Stimulated activated CD8-positive, alpha-beta memory T cell treated with anti-CD3 and anti-CD28 coated beads, Interleukin-15, amount 100 ng/mL, for 48 hours (primary cell): ENCODE results near the gene USP3.

ENCODE experiments used
- DNase-seq, 2 donors: peaks; one replicate each; pipeline ENCODE4 v3.0.0-alpha.2; 2020; ENCODE audit warnings: low read depth in 2 of 2

Gene USP3

GRCh38 chr15:63593705-63594671 lies 89.6 kb downstream of the USP3 start:
- DNase-seq = peak; percentile 51 to 70

DNA sequence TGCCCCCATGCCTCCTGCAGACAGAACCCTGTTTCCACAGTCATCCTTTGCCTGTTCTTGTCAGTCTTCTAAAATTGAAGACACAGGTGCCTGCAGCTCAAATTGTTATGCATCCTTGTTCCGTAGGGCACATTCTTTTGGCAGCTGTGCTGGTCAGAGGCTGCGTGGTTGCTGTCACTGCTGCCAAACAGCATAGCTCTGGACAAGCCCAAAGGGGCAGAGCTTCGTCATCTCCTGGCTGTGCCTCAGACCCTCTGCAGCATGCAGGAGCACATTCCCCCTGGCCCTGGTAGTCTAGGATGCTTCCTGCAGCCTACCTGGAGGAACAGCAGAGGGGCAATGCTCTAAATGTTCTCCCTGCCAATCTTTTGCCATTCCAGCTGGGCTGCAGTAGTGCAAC lies 90.7 kb downstream of the USP3 start:
- no peak for DNase-seq

GRCh38 chr15:63595688-63596087 lies 91.3 kb downstream of the USP3 start:
- no peak for DNase-seq

DNA sequence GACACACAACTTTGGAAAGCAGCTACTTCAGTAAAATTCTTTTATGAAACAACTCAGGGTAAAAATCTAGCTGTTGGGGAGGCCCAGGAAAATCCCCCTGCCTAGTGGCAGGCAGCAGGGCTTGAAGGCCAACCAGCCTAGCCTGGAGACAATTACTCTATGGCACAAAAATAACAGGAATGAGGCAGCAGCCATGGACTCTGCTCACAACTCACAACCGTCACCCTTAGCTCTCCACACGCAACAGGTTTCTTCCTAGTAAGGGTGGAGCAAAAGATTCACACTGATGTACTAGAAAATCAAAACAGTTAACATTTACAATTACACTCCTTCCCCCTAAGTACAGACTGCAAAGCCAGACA lies 92.3 kb downstream of the USP3 start:
- no peak for DNase-seq

DNA sequence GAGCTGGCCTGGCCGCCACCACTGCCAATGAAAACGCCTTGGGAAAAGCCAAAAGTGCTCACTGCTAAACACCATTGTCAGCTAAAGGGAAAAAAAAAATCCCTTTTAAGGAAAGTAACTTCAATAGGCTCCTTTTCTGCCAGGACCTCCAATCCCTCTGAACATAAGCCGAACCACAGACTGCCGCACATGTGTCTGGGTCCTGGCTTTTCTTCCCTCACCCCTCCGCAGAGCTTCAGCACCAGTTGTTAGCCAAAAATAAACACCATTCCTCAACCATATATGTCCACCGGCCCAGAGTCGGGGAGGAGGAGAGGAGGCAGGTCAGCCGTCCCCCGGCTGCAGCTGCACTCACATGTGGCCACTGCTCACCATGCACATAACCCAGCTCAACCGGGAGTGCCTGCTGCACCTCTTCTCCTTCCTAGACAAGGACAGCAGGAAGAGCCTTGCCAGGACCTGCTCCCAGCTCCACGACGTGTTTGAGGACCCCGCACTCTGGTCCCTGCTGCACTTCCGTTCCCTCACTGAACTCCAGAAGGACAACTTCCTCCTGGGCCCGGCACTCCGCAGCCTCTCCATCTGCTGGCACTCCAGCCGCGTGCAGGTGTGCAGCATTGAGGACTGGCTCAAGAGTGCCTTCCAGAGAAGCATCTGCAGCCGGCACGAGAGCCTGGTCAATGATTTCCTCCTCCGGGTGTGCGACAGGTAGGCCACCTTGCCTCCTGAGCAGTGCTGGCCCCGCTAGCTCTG lies 92.8 kb downstream of the USP3 start, which contains the start of gene FBXL22:
TSS of gene FBXL22 (plus strand) at position 350 of the 753 bp plus-strand sequence. CDS start at position 356, 6 bp downstream.
- DNase-seq = no peak

DNA sequence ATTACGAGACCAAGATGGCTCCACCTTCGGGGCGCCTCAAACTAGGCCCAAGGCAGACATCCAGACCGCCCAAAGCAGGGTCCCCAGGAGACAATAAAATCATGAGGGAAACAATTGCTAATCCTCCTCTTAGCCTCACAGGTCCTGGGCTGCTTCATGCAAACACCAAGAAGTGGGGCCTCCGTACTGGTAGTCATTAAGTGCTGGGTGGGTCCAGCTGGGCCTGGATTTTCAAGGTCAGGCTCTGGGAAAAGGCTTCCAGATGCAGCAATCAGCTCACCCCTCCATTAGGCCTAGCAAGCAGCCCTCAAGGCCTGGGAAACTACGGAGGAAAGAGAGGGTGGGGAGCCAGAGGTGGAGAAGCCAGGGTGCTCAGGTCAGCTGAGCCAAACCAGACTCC lies 93.4 kb downstream of the USP3 start:
- DNase-seq = no peak

DNA sequence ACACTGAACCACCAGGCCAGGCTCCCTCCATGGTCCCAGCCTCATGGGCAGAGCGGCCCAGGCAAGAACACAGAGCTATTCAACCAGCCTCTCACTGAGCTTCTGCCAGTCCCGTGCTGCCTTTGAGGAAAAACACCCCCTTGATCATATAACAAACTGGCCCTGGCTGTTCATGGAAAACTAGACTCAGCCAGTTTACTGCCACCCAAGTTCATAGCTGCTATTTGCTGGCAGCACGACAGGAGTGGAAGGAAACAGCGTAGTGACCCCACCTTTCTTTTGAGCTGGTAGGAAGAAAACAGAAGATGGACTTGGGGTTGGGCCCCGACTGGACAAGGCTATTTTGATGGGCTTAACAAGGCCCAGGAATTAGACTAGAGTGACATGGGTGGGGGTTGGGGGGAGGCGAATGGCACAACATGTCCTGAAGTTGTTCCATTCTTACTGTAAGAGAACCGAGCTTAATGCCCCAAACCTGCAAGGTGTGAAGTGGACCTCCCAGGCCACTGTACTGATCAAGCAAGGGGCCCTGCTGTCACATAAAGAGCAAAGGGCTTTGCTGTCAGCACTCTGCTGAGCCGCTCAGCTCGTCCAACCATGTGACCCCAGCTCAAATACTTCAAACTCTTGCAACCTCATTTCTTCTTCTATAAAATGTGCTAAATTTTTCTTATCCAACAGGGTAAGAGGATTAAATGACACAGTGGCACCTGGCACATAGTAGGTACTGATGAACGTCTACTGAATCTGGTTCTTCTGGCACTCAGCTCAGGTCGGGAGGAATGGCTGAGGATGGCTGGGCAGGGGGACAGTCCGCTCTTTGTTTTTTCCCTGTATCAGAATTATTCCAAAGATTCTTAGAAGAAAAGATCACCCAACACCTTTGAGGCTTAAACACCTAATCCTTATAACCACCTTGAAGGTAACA lies 94.3 kb downstream of the USP3 start:
- no peak for DNase-seq

- no peak for DNase-seq
These were observed 95.1 kb downstream of the USP3 start for GRCh38 chr15:63599401-63600000.

- no peak for DNase-seq
These were observed 95.7 kb downstream of the USP3 start for GRCh38 chr15:63600001-63600615.

GRCh38 chr15:63600616-63601025 lies 96.2 kb downstream of the USP3 start:
- peak; percentile 90 to 91 for DNase-seq

GRCh38 chr15:63601026-63601703 lies 96.8 kb downstream of the USP3 start:
- DNase-seq = peak in 1 of 2 donors; percentile 44

DNA sequence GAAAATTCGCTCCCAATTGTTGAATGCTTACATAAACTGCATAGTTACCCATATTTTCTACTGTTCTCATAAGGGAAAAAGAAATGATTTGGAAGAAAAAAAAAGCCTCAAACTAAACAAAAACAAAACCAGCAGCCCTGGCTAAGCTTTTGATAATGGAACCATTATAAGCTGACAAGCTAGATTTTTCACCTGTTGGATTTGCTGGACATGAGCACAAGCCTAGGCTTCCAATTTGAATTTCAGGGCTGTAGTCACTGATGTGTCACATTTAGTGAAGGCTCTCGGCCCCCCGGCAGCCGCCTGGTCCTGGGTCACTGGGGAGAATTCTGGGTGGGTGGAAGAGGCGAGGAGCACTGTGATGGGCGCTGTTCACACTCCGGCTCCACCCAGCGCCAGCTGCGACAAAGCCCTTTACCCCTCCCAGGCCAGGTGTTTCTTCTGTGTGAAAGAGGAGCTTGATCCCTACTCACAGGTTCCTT lies 97.4 kb downstream of the USP3 start:
- no peak for DNase-seq

DNA sequence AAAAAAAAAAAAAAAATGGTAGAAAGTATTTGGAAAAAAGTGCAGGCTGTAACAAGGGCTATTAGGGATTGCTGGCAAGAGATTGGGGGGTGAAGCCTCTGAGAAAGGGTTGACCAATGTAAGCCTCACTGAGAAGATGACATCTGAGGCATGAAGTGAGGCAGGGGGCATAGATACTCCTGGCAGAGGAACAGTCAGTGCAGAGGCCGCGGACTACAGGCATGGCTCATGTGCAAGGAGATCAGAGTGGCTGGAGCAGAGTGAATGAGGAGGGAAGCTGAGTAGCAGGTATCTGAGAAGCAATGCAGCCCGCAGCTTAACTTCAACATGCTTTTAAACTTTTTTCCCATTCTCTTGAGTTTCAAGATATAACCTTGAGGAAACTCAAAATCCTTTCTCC lies 98.2 kb downstream of the USP3 start:
- no peak for DNase-seq

DNA sequence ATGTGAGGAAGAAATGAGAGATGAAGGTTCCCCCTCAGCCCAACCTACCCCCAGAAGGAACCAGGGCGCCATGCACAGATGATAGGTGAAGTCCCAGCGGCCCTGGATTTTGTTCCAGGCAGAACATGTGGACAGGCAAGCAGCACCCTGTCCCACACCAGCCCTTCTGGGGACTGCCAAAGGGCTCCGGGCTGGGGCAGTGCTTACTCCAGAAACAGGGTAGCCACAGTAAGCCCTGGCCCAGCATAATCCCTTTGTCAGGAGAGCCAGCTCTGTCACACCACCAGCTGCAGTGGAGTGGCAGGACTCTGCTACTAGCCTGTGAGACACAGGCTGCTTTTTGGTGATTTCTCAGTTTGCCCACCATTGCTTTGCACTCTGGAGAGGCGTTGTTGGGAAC lies 99.1 kb downstream of the USP3 start:
- no peak for DNase-seq

- no peak for DNase-seq
These were observed 99.9 kb downstream of the USP3 start for GRCh38 chr15:63604281-63604680.

GRCh38 chr15:63605036-63605435 lies 100.6 kb downstream of the USP3 start:
- DNase-seq = no peak

DNA sequence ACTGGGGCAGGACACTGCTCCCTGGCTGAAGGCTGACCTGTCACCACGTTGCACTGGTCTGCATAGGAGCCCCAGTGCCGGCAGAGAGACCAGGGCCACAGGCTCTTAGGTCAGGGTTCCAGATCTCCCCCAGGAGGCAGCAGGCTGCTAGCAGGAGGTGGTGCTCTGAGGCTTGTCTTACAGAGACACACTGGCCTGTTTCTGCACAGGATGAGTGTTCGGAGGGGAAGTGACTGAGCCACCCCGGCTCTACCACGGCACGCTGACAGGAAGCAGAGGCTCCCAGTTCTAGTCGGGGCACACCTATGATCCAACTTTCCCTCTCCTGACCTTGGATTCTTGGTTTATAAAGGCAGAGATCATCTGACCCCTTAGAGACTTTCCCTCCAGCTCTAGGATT lies 101.4 kb downstream of the USP3 start:
- DNase-seq = peak; percentile 43 to 46

GRCh38 chr15:63606308-63606707 lies 101.9 kb downstream of the USP3 start:
- DNase-seq = no peak

- no peak for DNase-seq
These were observed 104.6 kb downstream of the USP3 start for GRCh38 chr15:63608989-63609388.

GRCh38 chr15:63609448-63609847 lies 105.1 kb downstream of the USP3 start:
- no peak for DNase-seq
